Ishikawa (cell line): ENCODE measurements around the gene FREM3.

Experiments
- CEBPB ChIP-seq: IDR thresholded peaks from 2 replicates; pipeline ENCODE4 v1.6.1; 2012
- CREB1 ChIP-seq: IDR thresholded peaks from 2 replicates; pipeline ENCODE4 v1.6.1; 2012; ENCODE audit warnings: low read depth
- EP300 ChIP-seq: IDR thresholded peaks from 2 replicates; pipeline ENCODE4 v1.6.1; 2012; ENCODE audit warnings: borderline replicate concordance
- FOXM1 ChIP-seq: IDR thresholded peaks from 2 replicates; pipeline ENCODE4 v1.6.1; 2012; ENCODE audit warnings: low read depth, borderline replicate concordance
- NFIC ChIP-seq: IDR thresholded peaks from 2 replicates; pipeline ENCODE4 v1.6.1; 2012
- TAF1 ChIP-seq: IDR thresholded peaks from 2 replicates; pipeline ENCODE4 v1.6.1; 2012; ENCODE audit warnings: low read depth, mild to moderate bottlenecking
- TEAD4 ChIP-seq: IDR thresholded peaks from 2 replicates; pipeline ENCODE4 v1.6.1; 2012
- TF ChIP-seq, protein P1 (sequence below): IDR thresholded peaks from 2 replicates; pipeline ENCODE4 v1.6.1; 2012
- TF ChIP-seq, protein P2 (sequence below): IDR thresholded peaks from 2 replicates; pipeline ENCODE4 v1.6.1; 2012; ENCODE audit warnings: low read depth, mild to moderate bottlenecking
- TF ChIP-seq, protein P3 (sequence below): IDR thresholded peaks from 2 replicates; pipeline ENCODE4 v1.6.1; 2012

DNA sequence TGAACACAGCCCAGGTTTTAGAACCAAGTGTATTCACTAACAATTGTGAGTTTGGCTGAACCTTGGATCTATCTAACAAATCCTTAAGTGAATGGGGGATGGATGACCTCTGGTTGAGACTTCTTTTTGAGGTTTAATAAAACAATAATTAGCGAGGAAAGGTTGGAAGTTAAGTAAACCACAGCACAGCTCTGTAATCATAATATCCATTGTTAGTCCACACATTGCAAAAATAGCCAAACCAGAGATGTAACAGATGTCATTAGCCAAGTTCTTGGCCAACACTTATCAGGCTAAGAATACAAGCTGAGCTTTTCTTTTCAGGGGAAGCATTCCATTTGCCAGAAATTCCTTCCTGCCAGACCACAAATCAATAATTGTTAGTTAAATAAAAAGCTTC, 59.1 kb downstream of the FREM3 start:
- TF ChIP-seq, protein P1, sequence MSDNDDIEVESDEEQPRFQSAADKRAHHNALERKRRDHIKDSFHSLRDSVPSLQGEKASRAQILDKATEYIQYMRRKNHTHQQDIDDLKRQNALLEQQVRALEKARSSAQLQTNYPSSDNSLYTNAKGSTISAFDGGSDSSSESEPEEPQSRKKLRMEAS: no peak
- TF ChIP-seq CREB1 (no peak), FOXM1 (no peak), CEBPB (no peak), EP300 (no peak), TEAD4 (no peak), NFIC (no peak), TAF1 (no peak)
- TF ChIP-seq, protein P2, sequence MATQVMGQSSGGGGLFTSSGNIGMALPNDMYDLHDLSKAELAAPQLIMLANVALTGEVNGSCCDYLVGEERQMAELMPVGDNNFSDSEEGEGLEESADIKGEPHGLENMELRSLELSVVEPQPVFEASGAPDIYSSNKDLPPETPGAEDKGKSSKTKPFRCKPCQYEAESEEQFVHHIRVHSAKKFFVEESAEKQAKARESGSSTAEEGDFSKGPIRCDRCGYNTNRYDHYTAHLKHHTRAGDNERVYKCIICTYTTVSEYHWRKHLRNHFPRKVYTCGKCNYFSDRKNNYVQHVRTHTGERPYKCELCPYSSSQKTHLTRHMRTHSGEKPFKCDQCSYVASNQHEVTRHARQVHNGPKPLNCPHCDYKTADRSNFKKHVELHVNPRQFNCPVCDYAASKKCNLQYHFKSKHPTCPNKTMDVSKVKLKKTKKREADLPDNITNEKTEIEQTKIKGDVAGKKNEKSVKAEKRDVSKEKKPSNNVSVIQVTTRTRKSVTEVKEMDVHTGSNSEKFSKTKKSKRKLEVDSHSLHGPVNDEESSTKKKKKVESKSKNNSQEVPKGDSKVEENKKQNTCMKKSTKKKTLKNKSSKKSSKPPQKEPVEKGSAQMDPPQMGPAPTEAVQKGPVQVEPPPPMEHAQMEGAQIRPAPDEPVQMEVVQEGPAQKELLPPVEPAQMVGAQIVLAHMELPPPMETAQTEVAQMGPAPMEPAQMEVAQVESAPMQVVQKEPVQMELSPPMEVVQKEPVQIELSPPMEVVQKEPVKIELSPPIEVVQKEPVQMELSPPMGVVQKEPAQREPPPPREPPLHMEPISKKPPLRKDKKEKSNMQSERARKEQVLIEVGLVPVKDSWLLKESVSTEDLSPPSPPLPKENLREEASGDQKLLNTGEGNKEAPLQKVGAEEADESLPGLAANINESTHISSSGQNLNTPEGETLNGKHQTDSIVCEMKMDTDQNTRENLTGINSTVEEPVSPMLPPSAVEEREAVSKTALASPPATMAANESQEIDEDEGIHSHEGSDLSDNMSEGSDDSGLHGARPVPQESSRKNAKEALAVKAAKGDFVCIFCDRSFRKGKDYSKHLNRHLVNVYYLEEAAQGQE: no peak
- TF ChIP-seq, protein P3, sequence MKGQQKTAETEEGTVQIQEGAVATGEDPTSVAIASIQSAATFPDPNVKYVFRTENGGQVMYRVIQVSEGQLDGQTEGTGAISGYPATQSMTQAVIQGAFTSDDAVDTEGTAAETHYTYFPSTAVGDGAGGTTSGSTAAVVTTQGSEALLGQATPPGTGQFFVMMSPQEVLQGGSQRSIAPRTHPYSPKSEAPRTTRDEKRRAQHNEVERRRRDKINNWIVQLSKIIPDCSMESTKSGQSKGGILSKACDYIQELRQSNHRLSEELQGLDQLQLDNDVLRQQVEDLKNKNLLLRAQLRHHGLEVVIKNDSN: no peak
